Left ventricle myocardium superior (tissue), 1 donor: ENCODE results near the gene ECHS1. TPM values are rescaled to one million over a fixed set of nuclear protein-coding genes. Genes with fewer than 3 reads are reported as not detected.
A peak's percentile ranks its signal among the peaks of the same experiment; 100 is the strongest.

ENCODE experiments used
- ATAC-seq: fragments of 200-7000 bp; cut with Tn5 transposase; one replicate; pipeline ENCODE4 v1.9.1; 2020; ENCODE audit warnings: mild to moderate bottlenecking, moderate library complexity
- DNase-seq: peaks from one replicate; pipeline ENCODE4 v3.0.0-alpha.2; 2020
- intact Hi-C: fragments of 100-400 bp; cut with micrococcal nuclease; formaldehyde crosslinking; loops from one replicate; pipeline ENCODE4 v1.11.0; 2022
- total RNA-seq: library from RNA; stranded (reverse); fragmentation: NEBNext Ultra II Directional; extraction: Animal tissue kit (Norgen Biotek cat#: 25700); gene quantifications from one replicate; pipeline ENCODE4 v1.2.1, GENCODE V29; 2021
- donor health status: DM: no; HTN: yes; CAD: no; lungs with severe emphysema.

ECHS1 gene
- total RNA-seq, 1 donor from 2014 or later = 226 TPM

- DNase-seq = no peak
- intact Hi-C loops = no loop called here
- ATAC-seq = no peak
Measured at GRCh38 chr10:133362846-133363245, 10.3 kb downstream of the ECHS1 start.

- no peak for ATAC-seq
- intact Hi-C loops = no loop called here
- DNase-seq = no peak
Measured at GRCh38 chr10:133361773-133362441, 11.2 kb downstream of the ECHS1 start.

- no peak for ATAC-seq
- intact Hi-C loops = no loop called here
- DNase-seq = no peak
Measured at GRCh38 chr10:133361227-133361626, 11.9 kb downstream of the ECHS1 start.

GRCh38 chr10:133359972-133360610 is 13.1 kb downstream of the ECHS1 start:
- no peak for DNase-seq
- intact Hi-C loops = no loop called here
- no peak for ATAC-seq

DNA sequence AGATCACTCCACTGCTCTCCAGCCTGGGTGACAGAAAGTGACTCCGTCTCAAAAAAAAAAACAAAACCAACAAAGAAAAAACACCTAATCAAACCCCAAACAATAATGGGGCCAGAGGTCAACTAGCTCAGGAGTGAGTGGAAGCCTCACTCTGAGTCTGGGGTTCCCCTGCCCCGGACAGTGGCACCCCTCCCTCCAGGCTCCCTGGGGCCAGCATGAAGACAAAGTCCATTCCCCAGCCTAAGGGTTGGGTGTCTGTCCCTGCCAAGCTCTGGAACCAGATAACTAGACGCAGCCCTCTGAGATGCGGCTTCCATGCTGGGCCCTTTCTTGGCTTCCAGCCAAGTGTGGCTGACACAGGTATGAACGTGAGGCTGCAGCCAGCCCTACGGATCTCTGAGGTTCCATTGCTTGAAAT is 13.6 kb downstream of the ECHS1 start:
- ATAC-seq (peak; percentile 11), DNase-seq (peak; percentile 53)
- intact Hi-C loops = no loop called here

DNA sequence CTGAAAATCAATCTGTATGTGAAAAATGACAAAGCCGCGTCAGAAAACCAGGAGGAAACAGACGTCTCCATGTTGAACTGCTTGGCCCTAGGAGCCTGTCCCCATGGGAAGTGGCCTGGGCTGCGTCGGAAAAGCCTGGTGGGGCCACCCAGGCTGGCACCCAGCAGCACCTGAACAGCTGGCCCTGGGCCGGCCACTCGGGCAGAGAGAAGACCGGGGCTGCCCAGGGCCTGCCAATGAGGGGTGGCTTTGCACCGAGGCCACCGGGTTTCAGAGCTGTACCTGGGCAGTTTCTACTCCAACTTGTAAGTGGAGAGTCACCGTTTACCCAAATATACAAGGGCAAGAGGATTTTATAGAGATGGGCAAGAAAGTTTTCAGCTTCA is 14.2 kb downstream of the ECHS1 start:
- no peak for DNase-seq
- intact Hi-C loops = no loop called here
- no peak for ATAC-seq

DNA sequence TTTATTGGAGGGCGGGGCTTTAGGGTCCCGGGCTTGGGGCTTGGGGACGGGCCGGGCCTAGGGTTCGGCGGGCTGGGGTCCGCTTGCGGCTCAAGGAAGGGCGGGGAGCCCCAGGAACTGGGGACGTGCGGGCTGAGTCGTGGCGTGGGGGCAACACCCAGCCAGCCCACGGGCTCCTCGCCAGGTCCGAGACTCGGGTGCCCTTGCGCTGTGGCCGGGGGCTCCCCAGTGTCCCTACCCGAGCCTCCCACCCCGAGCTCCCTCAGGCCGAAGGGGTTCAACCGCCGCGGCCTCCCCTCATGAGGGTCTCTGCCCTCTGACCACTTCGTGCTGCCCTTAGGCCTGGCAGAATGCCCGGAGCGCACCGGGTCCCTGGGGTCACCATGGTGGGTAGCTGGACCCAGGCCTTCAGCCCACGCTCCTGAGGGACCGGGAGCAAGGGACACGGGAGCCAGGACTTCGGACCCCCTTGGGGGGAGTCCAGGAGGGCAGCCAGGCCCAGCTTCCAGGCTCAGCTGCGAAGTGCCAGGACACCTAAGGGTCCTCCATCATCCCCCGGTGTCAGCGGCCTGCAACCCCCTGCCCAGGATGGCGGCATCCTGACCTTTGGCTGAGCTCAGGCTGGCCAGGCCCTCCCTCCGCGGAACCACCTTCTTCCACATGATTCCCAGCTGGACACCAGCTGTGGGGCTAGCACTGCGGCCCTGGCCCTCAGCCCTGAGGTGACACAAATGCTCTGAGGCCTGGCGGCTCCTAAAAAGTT is 14.8 kb downstream of the ECHS1 start:
- intact Hi-C loops = no loop called here
- peak; percentile 64 for ATAC-seq
- peak; percentile 76 for DNase-seq

DNA sequence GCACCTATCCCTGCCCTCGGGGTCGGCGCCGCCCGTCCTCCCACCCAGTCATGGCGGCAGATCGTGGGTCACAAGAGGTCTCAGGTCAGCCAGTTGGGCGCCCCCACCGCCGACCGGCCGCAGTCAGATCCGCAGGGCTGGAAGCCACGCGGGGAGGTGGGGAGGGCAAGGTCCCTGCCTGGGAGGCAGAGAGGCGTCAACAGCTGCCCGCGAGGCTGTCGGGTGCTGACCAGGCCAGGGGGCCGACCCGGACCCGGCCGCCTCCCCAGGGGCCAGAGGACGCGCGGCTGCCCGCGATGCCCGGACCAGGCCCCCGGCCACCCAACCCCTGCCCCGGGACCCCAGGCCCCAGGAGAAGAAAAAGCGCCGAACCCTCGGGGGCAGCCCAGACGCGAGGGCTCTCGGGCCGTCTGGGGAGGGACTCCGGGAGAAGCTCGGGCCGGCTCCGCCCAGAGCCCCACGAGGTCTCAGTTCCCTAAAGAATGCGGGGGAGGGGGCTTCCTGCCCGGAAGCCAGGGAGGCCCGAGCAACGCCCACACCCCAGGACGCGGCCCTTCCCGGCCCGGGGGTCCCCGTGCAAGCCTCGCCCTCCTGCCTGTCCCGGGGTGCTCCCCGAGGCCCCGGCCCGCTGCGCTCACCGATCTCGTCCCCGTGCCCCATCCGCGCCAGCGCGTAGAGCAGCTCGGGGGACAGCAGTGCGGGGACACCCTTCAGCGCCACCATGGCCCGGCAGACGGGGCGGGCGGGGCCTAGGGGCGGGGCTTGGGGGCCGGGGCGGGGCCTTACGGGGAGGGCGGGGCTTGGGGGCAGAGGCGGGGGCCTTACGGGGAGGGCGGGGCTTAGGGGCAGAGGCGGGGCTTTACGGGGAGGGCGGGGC is 15.6 kb downstream of the ECHS1 start, which contains the start of gene FUOM:
FUOM (minus strand) TSS at position 735 of the 877 bp plus-strand sequence; CDS start at position 723, 12 bp downstream.
- intact Hi-C loops = no loop called here
- peak; percentile 73 for DNase-seq
- ATAC-seq = peak; percentile 85

- no peak for DNase-seq
- intact Hi-C loops = no loop called here
Measured at GRCh38 chr10:133356549-133357284, 16.4 kb downstream of the ECHS1 start.

DNA sequence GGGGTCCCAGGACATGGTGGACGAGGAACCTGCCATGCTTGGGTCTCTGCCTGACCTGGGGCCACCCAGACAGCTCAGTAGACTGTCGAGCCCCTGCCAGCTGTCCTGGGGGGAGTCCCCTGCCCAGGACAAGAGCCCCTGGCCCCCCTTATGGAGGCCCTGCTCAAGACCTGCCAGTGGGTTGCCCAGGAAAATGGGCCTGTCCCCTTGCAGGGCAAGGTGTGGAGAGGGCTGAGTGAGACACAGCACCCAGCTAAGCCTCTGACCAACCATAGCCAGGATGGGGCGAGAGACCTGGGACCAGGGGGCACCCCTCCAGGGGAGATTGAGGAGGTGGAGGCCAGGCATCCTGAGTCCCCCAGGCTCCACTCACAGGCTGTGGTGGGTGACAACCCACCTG is 17.2 kb downstream of the ECHS1 start:
- intact Hi-C loops = no loop called here
- ATAC-seq (no peak), DNase-seq (no peak)

More at GRCh38 chr10:133356549-133357284, 16.4 kb downstream of the ECHS1 start:
- no peak for ATAC-seq

DNA sequence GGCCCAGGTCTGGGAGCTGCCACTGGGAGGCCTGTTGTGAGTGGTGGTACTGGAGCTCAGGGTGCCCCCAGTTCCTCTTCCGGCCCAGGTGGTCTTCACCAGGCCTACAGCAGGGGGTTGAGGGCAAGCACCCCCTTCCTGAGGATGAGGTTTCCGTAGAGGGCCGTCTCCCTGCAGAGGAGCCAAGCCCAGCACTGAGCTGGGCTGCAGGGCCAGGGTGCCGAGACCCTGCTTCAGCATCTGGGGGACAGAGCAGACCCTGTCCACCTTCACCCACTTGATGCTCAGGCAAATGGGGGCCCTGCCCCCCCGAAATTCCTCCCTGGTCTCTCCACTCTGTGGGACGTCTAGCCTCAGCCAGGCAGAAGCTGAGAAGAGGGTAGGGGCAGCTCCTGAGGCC is 17.9 kb downstream of the ECHS1 start:
- intact Hi-C loops = no loop called here
- ATAC-seq = no peak
- DNase-seq = no peak

DNA sequence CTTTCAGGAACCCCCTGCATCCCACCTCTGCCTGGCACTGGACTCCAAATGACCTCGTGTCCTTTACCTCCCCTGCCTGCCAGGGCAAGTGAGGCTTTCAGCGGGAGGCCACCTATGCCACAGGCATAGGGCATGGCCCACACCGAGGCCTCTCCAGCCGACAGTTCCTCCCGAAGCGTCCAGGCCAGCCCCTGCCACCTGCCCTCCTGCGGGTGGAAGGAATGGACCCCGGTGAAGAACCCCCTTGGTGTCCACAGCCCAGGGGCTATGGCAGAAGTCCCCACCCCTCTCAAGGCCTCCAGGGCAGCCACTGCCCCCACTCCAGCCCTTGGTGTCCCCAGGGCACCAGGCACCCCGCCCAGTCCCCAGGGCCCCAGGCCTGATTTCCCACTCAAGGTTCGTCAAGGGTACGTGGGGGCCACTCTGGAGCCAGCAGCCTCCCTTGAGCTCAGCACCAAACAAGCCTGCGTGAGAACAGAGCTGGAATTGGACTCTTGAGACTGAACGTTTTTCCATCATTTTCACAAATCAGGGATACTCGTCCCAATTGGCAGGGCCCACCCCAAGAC is 18.4 kb downstream of the ECHS1 start:
- DNase-seq (no peak), ATAC-seq (no peak)
- intact Hi-C loops = no loop called here

- intact Hi-C loops = no loop called here
- no peak for DNase-seq
- no peak for ATAC-seq
Measured at GRCh38 chr10:133353988-133354605, 19.1 kb downstream of the ECHS1 start.

- intact Hi-C loops = no loop called here
- no peak for DNase-seq
- no peak for ATAC-seq
Measured at GRCh38 chr10:133353202-133353959, 19.8 kb downstream of the ECHS1 start.

- intact Hi-C loops = no loop called here
- DNase-seq = no peak
- ATAC-seq = no peak
Measured at GRCh38 chr10:133351408-133352318, 21.5 kb downstream of the ECHS1 start.

GRCh38 chr10:133350950-133351329 is 22.2 kb downstream of the ECHS1 start:
- no peak for ATAC-seq
- no peak for DNase-seq
- intact Hi-C loops = no loop called here
